ENCODE measurements around the gene UBASH3A.

The UBASH3A gene

GRCh38 chr21:42461881-42462877 is 58.5 kb downstream of the UBASH3A start:
- no peak overlapping the region for H3K4me3 ChIP-seq (ENCODE audit: low read depth, low read length)
- TF ChIP-seq CTCF (IDR thresholded peaks at IDR 0.05; ENCODE audit: low read depth, low read length) = no peak

- no peak overlapping the region for H3K4me3 ChIP-seq (ENCODE audit: low read depth, low read length)
- no peak for TF ChIP-seq CTCF (IDR thresholded peaks at IDR 0.05; ENCODE audit: low read depth, low read length)
Measured at GRCh38 chr21:42463861-42464515, 60.3 kb downstream of the UBASH3A start.

- H3K4me3 ChIP-seq (ENCODE audit: low read depth, low read length) = no peak overlapping the region
Measured at GRCh38 chr21:42465008-42465802, 61.5 kb downstream of the UBASH3A start.

GRCh38 chr21:42465803-42466127 is 62.1 kb downstream of the UBASH3A start:
- no peak for TF ChIP-seq CTCF (IDR thresholded peaks at IDR 0.05; ENCODE audit: low read depth, low read length)

More at GRCh38 chr21:42465008-42465802, 61.5 kb downstream of the UBASH3A start:
- no peak for TF ChIP-seq CTCF (IDR thresholded peaks at IDR 0.05; ENCODE audit: low read depth, low read length)

GRCh38 chr21:42466700-42467099 is 63.0 kb downstream of the UBASH3A start:
- no peak overlapping the region for H3K4me3 ChIP-seq (ENCODE audit: low read depth, low read length)
- no peak for TF ChIP-seq CTCF (IDR thresholded peaks at IDR 0.05; ENCODE audit: low read depth, low read length)

More at GRCh38 chr21:42465803-42466127, 62.1 kb downstream of the UBASH3A start:
- no peak overlapping the region for H3K4me3 ChIP-seq (ENCODE audit: low read depth, low read length)

GRCh38 chr21:42467140-42467983 is 63.7 kb downstream of the UBASH3A start:
- H3K4me3 ChIP-seq (ENCODE audit: low read depth, low read length) = no peak overlapping the region
- TF ChIP-seq CTCF (IDR thresholded peaks at IDR 0.05; ENCODE audit: low read depth, low read length) = no peak
